Stomach (tissue), 4 donors: ENCODE data around the gene MACC1.

Experiments used
- CTCF ChIP-seq, 7 experiments: fragments of 450-650 bp in 4 of 7; fragments of 200-600 bp in 3 of 7; sonication (generic) in 3 of 7; IDR thresholded peaks; one replicate each; pipeline ENCODE4 v1.5.1; 2016 to 2019; ENCODE audit warnings: antibody characterized with exemption in 7 of 7, control low read depth in 2 of 7, mild to moderate bottlenecking in 1 of 7
- POLR2A ChIP-seq, 4 donors: fragments of 450-650 bp; IDR thresholded peaks; one replicate each; pipeline ENCODE4 v1.6.1; 2016; ENCODE audit warnings: antibody characterized with exemption in 4 of 4, control low read depth in 2 of 4, mild to moderate bottlenecking in 1 of 4, moderate library complexity in 1 of 4
- POLR2AphosphoS5 ChIP-seq, 3 donors: sonication (generic); formaldehyde crosslinking; IDR thresholded peaks; one replicate each; pipeline ENCODE4 v1.6.1; 2016; ENCODE audit warnings: antibody characterized with exemption in 3 of 3

GRCh38 chr7:20085086-20085485, 132.1 kb downstream of the MACC1 start:
- TF ChIP-seq POLR2AphosphoS5 (IDR thresholded peaks at IDR 0.05) (no peak), POLR2A (IDR thresholded peaks at IDR 0.05) (no peak), CTCF (IDR thresholded peaks at IDR 0.05) (no peak)
